Hematopoietic multipotent progenitor cell (in vitro differentiated cells): ENCODE results near the gene PARP9. TPM values are rescaled to one million over a fixed set of nuclear protein-coding genes. Genes with fewer than 3 reads are reported as not detected.

Source experiments
- DNase-seq, 3 donors: peaks; one replicate each; pipeline ENCODE4 v3.0.0-alpha.2; 2011 to 2015; ENCODE audit warnings: low read depth in 2 of 3, low spot score in 2 of 3
- small RNA-seq: library from RNA; depleted of rRNA; stranded (forward); fragments of <200 nt; gene quantifications from one replicate; pipeline ENCODE3, GENCODE V24; 2012
- total RNA-seq: library from RNA; depleted of rRNA; stranded (reverse); fragments of >200 nt; gene quantifications from one replicate; pipeline ENCODE4 v1.2.3, GENCODE V29; 2012

PARP9 gene
- total RNA-seq, 1 donor = 23.2 TPM

DNA sequence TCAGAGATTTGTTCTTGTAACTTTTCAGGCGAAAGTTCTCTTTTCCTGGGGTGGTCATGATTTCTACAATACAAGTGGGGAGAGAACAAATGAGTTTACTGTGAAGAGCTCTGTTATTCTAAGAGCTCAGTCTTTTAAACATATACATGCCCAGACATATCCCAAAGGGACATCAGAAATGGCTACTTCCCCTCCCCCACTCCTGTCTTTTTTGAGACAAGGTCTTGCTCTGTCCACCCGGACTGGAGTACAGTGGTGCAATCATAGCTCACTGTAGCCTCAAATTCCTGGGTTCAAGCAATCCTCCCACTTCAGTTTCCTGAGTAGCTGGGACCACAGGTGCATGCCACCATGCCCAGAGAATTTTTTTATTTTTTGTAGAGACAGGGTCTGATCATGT lies 67.6 kb downstream of the PARP9 start:
- no peak for DNase-seq

DNA sequence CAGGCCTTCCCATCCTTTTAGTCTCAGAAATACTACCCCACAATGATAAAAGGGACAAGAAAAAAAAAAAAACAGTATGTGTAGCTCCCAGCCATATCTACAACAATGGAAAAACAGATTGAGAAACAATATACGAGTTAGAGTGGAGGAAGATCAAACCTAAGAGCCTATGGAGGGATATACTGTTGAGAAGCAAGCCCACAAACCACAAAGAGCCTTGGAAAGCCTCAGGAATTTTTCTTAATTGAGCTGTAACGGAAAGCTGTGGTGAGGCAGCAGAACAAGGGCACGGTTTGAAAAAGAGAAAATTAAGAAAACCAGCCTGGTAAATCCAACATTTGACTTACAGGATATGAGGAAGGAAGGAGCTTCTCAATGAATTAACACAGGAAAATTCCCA lies 70.8 kb downstream of the PARP9 start:
- no peak for DNase-seq

DNA sequence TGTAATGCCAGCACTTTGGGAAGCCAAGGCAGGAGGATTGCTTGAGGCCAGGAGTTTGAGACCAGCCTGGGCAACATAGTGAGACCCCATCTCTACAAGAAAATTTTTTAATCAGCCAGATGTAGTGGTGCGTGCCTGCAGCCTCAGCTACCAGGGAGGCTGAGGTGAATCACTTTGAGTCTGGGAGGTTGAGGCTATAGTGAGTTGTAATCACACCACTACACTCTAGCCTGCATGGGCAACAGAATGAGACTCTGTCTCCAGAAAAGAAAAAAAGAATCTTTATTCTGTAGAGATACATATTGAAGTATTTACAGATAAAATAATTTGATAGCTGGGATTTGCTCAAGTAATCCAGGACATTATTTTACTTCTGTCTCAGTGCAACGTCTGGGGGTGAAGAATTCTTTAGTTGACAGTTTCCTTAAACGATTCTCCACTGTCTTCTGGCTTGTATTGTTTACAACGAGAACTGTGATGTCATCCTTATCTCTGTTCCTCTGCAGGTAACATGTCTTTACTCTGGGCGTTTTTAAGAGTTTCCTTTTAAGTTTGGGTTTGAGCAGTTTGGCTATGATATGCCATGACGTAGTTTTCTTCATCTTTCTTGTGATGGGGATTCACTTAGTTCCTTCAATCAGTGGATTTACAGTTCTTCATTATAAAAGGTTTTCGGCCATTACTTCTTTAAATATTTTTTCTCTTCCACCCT lies 75.7 kb downstream of the PARP9 start:
- DNase-seq = no peak

DNA sequence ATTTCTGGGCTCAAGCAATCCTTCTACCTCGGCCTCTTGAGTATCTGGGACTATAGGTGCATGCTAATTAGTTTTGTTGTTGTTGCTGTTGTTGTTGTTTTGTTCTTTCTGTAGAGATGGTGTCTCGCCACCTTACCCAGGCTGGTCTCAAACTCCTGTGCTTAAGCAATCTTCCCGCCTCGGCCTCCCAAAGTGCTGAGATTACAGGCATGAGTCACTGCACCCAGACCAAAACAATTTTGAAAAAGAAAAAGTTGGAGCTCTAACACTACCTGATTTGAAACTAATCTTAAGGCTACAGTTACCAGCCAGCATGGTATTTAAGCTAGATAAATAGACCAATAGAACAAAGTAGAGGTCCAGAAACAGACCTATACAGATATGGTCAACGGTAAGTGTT lies 79.1 kb downstream of the PARP9 start:
- DNase-seq = no peak

DNA sequence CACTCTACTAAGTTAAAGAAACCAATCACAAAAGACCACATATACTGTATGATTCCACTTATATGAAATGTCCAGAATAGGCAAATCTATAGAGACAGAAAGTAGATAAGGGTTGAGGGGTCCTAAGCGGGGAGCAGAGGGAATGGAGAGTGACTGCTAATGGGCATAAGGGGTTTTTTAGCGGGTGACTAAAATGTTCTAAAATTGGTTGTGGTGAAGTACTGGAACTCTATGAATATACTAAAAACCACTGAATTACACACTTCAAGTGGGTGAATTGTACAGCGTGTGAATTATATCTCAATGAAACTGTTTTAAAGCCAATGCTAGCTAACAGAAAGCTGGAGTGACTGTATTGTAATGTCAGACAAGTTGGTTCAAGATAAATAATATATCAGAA lies 82.7 kb downstream of the PARP9 start:
- no peak for DNase-seq

Small RNA genes within 50 kb of the gene (small RNA-seq; reads per million reads assigned to genes)
- gene AC096861.1 = not detected

Other genes with a start within 250 kb of the PARP9 start
- 0.27 TPM for gene CSTA, start 239.1 kb downstream of the PARP9 start, total RNA-seq
- 2.7 TPM for gene MIX23, start 181.1 kb downstream of the PARP9 start, total RNA-seq
- 4.0 TPM for gene FAM162A, start 180.1 kb downstream of the PARP9 start, total RNA-seq
- gene WDR5B, start 148.2 kb downstream of the PARP9 start, total RNA-seq = 5.4 TPM
- 10.5 TPM for gene KPNA1, start 49.4 kb downstream of the PARP9 start, total RNA-seq
- 22.4 TPM for gene DTX3L, start within 50 bp of the PARP9 start, total RNA-seq
- gene PARP15, start 13.3 kb upstream of the PARP9 start, total RNA-seq = 7.0 TPM
- 75.4 TPM for gene PARP14, start 116.5 kb upstream of the PARP9 start, total RNA-seq
- 5.7 TPM for gene HSPBAP1, start 229.5 kb upstream of the PARP9 start, total RNA-seq
- gene SLC49A4, start 230.8 kb upstream of the PARP9 start, total RNA-seq = 7.0 TPM